OCI-LY1 (cell line): ENCODE data around the gene NLRP2B.

ENCODE experiments used
- EZH2 ChIP-seq: fragments of 200-600 bp; sonication (generic), shearing (Covaris generic); IDR thresholded peaks from 2 replicates; pipeline ENCODE4 v1.8.0; 2017; ENCODE audit warnings: borderline replicate concordance, mixed run types, mild to moderate bottlenecking, antibody characterized with exemption, low read length, moderate library complexity, mixed read lengths
- TF ChIP-seq, protein P1 (sequence below): fragments of 200-600 bp; sonication (generic), shearing (Covaris generic); IDR thresholded peaks from 2 replicates; pipeline ENCODE4 v1.5.1; 2017; ENCODE audit warnings: mild to moderate bottlenecking, antibody characterized with exemption, low read length, moderate library complexity, mixed read lengths

DNA sequence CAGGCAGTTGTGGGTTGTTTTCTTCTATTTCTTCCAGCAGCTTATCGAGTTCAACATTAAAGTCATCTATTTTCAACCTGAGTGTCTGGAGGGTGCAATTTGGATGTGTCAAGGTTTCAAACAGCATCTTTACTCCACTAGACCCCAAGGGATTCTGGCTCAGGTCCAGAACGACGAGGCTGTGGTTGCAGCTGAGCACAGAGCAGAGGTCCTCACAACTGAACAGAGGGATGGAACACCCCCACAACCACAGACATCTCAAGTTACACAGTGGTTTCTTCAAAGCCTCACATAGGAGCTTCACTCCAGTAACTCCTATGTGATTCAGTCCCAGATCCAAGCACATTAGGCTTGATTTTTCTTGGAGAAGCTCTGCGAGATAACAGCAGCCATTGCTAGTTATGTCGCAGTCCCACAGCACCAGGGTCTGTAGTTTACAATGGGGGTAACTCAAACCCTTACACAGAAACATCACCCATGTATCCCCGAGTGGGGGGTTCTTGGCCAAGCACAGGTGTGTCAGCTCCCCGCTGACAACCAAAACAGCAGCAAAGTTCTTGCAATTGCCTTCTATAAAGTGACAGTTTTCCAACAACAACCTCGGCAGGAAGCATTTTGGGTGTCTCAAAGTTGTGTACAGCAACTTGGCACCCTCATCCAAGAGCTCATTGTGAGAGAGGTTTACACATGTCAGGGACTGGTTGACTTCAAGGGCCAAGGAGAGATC is 2.8 kb downstream of the NLRP2B start:
- TF ChIP-seq, protein P1, sequence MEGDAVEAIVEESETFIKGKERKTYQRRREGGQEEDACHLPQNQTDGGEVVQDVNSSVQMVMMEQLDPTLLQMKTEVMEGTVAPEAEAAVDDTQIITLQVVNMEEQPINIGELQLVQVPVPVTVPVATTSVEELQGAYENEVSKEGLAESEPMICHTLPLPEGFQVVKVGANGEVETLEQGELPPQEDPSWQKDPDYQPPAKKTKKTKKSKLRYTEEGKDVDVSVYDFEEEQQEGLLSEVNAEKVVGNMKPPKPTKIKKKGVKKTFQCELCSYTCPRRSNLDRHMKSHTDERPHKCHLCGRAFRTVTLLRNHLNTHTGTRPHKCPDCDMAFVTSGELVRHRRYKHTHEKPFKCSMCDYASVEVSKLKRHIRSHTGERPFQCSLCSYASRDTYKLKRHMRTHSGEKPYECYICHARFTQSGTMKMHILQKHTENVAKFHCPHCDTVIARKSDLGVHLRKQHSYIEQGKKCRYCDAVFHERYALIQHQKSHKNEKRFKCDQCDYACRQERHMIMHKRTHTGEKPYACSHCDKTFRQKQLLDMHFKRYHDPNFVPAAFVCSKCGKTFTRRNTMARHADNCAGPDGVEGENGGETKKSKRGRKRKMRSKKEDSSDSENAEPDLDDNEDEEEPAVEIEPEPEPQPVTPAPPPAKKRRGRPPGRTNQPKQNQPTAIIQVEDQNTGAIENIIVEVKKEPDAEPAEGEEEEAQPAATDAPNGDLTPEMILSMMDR, result no peak
- no peak for TF ChIP-seq EZH2
